ENCODE results near the gene PLXNA4.

The PLXNA4 gene

DNA sequence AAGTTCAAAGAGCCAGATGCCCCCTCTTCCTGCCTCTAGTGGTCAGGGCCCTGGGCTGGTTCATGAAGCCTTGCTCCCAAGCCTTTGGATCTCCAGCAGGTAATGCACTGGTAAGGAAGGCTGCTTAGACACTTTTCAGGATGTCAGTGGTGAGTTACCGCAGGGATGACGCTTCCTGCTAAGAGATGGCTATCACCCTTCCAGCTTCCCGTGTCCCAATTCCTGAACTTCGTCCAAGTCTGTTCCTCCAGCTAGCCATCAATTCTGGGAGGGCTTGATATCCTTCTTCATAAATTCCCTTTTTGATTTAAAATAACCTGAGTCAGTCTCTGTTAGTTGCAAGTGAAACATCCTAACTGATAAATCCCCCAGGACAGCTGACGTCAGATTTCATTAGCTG is 221.2 kb downstream of the PLXNA4 start:
- H3K79me2 ChIP-seq (ENCODE audit: insufficient read depth, low read length): no peaks in the 10 kb centered on the region
- H3K4me1 ChIP-seq (ENCODE audit: insufficient read depth, low read length, severe bottlenecking): no peaks in the 10 kb centered on the region
- no peaks in the 10 kb centered on the region for H4K20me1 ChIP-seq (ENCODE audit: insufficient read depth, low read length)
- H3K9ac ChIP-seq (ENCODE audit: low read length): no peak overlapping the region
- no peaks in the 10 kb centered on the region for H3K36me3 ChIP-seq (ENCODE audit: insufficient read depth, low read length)
- H3F3A ChIP-seq (ENCODE audit: insufficient read depth, low read length): no peaks in the 10 kb centered on the region
- H3K27me3 ChIP-seq (ENCODE audit: insufficient read depth, low read length): no peaks in the 10 kb centered on the region
- H3K4me2 ChIP-seq (ENCODE audit: low read length): no peak overlapping the region
- TF ChIP-seq EZH2 (IDR thresholded peaks at IDR 0.05; ENCODE audit: borderline replicate concordance, low read length): no peak
- TF ChIP-seq, protein P1, sequence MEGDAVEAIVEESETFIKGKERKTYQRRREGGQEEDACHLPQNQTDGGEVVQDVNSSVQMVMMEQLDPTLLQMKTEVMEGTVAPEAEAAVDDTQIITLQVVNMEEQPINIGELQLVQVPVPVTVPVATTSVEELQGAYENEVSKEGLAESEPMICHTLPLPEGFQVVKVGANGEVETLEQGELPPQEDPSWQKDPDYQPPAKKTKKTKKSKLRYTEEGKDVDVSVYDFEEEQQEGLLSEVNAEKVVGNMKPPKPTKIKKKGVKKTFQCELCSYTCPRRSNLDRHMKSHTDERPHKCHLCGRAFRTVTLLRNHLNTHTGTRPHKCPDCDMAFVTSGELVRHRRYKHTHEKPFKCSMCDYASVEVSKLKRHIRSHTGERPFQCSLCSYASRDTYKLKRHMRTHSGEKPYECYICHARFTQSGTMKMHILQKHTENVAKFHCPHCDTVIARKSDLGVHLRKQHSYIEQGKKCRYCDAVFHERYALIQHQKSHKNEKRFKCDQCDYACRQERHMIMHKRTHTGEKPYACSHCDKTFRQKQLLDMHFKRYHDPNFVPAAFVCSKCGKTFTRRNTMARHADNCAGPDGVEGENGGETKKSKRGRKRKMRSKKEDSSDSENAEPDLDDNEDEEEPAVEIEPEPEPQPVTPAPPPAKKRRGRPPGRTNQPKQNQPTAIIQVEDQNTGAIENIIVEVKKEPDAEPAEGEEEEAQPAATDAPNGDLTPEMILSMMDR (IDR thresholded peaks at IDR 0.05; ENCODE audit: low read length): no peak
- no peak overlapping the region for H2AFZ ChIP-seq (ENCODE audit: low read length)
- H3K4me3 ChIP-seq (ENCODE audit: low read depth, low read length, poor library complexity, severe bottlenecking): no peak overlapping the region
- no peak overlapping the region for H3K27ac ChIP-seq (ENCODE audit: low read depth, low read length, poor library complexity, severe bottlenecking)
- H3K9me2 ChIP-seq (ENCODE audit: low read depth, low read length): no peaks in the 10 kb centered on the region
- no peaks in the 10 kb centered on the region for H3K9me3 ChIP-seq (ENCODE audit: low read length)

DNA sequence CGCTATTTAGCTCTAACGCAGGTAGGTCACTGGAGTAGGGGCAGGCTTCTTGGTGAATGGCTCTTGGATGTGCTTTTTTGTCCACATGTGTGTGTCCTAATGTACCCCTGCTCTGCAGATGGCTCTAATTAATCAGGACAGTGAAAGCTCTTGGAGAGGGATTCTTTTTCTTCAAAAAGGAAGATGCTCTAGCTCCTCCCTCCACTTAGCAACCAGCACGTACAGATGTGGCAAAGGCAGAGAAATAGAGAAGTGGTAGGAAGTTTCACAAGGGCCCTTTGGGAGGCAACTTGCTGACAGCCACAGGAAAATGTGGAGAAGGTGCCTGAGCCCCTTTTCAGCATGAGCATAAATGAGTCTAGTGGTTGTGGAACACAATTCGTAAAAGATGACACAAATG is 221.7 kb downstream of the PLXNA4 start:
- no peak overlapping the region for H3K4me2 ChIP-seq (ENCODE audit: low read length)
- H3F3A ChIP-seq (ENCODE audit: insufficient read depth, low read length): no peaks in the 10 kb centered on the region
- H3K27me3 ChIP-seq (ENCODE audit: insufficient read depth, low read length): no peaks in the 10 kb centered on the region
- no peaks in the 10 kb centered on the region for H3K9me3 ChIP-seq (ENCODE audit: low read length)
- H4K20me1 ChIP-seq (ENCODE audit: insufficient read depth, low read length): no peaks in the 10 kb centered on the region
- H3K9ac ChIP-seq (ENCODE audit: low read length): no peak overlapping the region
- H3K9me2 ChIP-seq (ENCODE audit: low read depth, low read length): no peaks in the 10 kb centered on the region
- H3K4me3 ChIP-seq (ENCODE audit: low read depth, low read length, poor library complexity, severe bottlenecking): no peak overlapping the region
- no peak for TF ChIP-seq EZH2 (IDR thresholded peaks at IDR 0.05; ENCODE audit: borderline replicate concordance, low read length)
- TF ChIP-seq, protein P1 (IDR thresholded peaks at IDR 0.05; ENCODE audit: low read length): no peak
- H3K36me3 ChIP-seq (ENCODE audit: insufficient read depth, low read length): no peaks in the 10 kb centered on the region
- H3K27ac ChIP-seq (ENCODE audit: low read depth, low read length, poor library complexity, severe bottlenecking): no peak overlapping the region
- H3K4me1 ChIP-seq (ENCODE audit: insufficient read depth, low read length, severe bottlenecking): no peaks in the 10 kb centered on the region
- no peak overlapping the region for H2AFZ ChIP-seq (ENCODE audit: low read length)
- H3K79me2 ChIP-seq (ENCODE audit: insufficient read depth, low read length): no peaks in the 10 kb centered on the region

DNA sequence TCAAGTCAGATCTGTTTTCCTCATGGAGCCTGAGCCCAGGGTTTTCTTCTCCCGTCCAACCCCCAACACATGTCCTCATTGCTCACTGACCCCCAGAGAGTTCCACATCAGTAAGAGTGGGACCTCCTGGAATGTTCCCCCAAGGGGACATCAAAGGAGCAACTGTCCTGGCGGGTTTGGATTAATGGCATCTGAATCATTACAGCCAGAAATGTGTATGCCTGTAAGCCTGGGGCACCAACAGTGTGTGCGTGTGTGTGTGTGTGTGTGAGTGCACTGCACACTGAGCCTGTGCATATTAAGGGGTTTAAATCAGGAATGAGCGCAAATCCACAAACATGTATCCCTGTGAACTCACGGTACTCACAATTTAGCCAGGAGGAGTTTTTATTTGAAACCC is 222.3 kb downstream of the PLXNA4 start:
- Histone ChIP-seq H3K9me2 (ENCODE audit: low read depth, low read length) (no peaks in the 10 kb centered on the region), H3K27ac (ENCODE audit: low read depth, low read length, poor library complexity, severe bottlenecking) (no peak overlapping the region), H2AFZ (ENCODE audit: low read length) (no peak overlapping the region), H3K27me3 (ENCODE audit: insufficient read depth, low read length) (no peaks in the 10 kb centered on the region), H3K4me1 (ENCODE audit: insufficient read depth, low read length, severe bottlenecking) (no peaks in the 10 kb centered on the region), H3F3A (ENCODE audit: insufficient read depth, low read length) (no peaks in the 10 kb centered on the region), H3K4me2 (ENCODE audit: low read length) (no peak overlapping the region), H3K4me3 (ENCODE audit: low read depth, low read length, poor library complexity, severe bottlenecking) (no peak overlapping the region), H4K20me1 (ENCODE audit: insufficient read depth, low read length) (no peaks in the 10 kb centered on the region), H3K79me2 (ENCODE audit: insufficient read depth, low read length) (no peaks in the 10 kb centered on the region), H3K36me3 (ENCODE audit: insufficient read depth, low read length) (no peaks in the 10 kb centered on the region), H3K9ac (ENCODE audit: low read length) (no peak overlapping the region), H3K9me3 (ENCODE audit: low read length) (no peaks in the 10 kb centered on the region)
- TF ChIP-seq EZH2 (IDR thresholded peaks at IDR 0.05; ENCODE audit: borderline replicate concordance, low read length): no peak
- TF ChIP-seq, protein P1 (IDR thresholded peaks at IDR 0.05; ENCODE audit: low read length): no peak
